SK-N-SH treated with all-trans-retinoic acid at 6 μM for 48 hours (cell line): Measurements from ENCODE around the gene GNPTG.
A peak's percentile ranks its signal among the peaks of the same experiment; 100 is the strongest.

Experiments used
- ATAC-seq: fragments of 200-7000 bp; cut with Tn5 transposase; 3 replicates; pipeline ENCODE4 v1.9.1; 2020; ENCODE audit warnings: mild to moderate bottlenecking, moderate library complexity
- ARNTL ChIP-seq: fragments of 450-650 bp; formaldehyde crosslinking; IDR thresholded peaks from 2 replicates; pipeline ENCODE4 v1.5.0; 2020; ENCODE audit warnings: low read depth, mild to moderate bottlenecking, moderate library complexity, borderline replicate concordance
- BACH2 ChIP-seq: fragments of 250-450 bp; sonication (Bioruptor Pico); IDR thresholded peaks from 2 replicates; pipeline ENCODE4 v1.9.0; 2021; ENCODE audit warnings: mild to moderate bottlenecking, borderline replicate concordance
- CSDC2 ChIP-seq: fragments of 250-450 bp; sonication (Bioruptor Pico); IDR thresholded peaks from 2 replicates; pipeline ENCODE4 v1.5.0; 2020; ENCODE audit warnings: mild to moderate bottlenecking, moderate library complexity
- ESRRG ChIP-seq: fragments of 250-450 bp; sonication (Bioruptor Pico); IDR thresholded peaks from 2 replicates; pipeline ENCODE4 v1.6.1; 2021; ENCODE audit warnings: mild to moderate bottlenecking
- GLIS3 ChIP-seq: fragments of 250-450 bp; sonication (Bioruptor Pico); IDR thresholded peaks from 2 replicates; pipeline ENCODE4 v1.5.0; 2020; ENCODE audit warnings: mild to moderate bottlenecking, moderate library complexity
- ISL1 ChIP-seq: fragments of 250-450 bp; sonication (Bioruptor Pico); IDR thresholded peaks from 2 replicates; pipeline ENCODE4 v2.1.2; 2022; ENCODE audit warnings: mild to moderate bottlenecking, moderate library complexity
- OSR1 ChIP-seq: fragments of 250-450 bp; sonication (Bioruptor Pico); IDR thresholded peaks from 2 replicates; pipeline ENCODE4 v1.8.0; 2022; ENCODE audit warnings: moderate library complexity, mild to moderate bottlenecking, inconsistent platforms
- PPARA ChIP-seq: fragments of 250-450 bp; sonication (Bioruptor Pico); IDR thresholded peaks from 2 replicates; pipeline ENCODE4 v1.5.0; 2020; ENCODE audit warnings: mild to moderate bottlenecking, borderline replicate concordance
- RARB ChIP-seq: fragments of 250-450 bp; sonication (Bioruptor Pico); IDR thresholded peaks from 2 replicates; pipeline ENCODE4 v1.8.0; 2021; ENCODE audit warnings: mild to moderate bottlenecking, moderate library complexity
- SNAI2 ChIP-seq: fragments of 250-450 bp; sonication (Bioruptor Pico); IDR thresholded peaks from 2 replicates; pipeline ENCODE4 v1.5.0; 2020; ENCODE audit warnings: mild to moderate bottlenecking, moderate library complexity
- TCF4 ChIP-seq: fragments of 250-450 bp; sonication (Bioruptor Pico); IDR thresholded peaks from 2 replicates; pipeline ENCODE4 v1.8.0; 2021; ENCODE audit warnings: mild to moderate bottlenecking, moderate library complexity, borderline replicate concordance
- TOX ChIP-seq: fragments of 250-450 bp; sonication (Bioruptor Pico); IDR thresholded peaks from 2 replicates; pipeline ENCODE4 v1.8.0; 2021; ENCODE audit warnings: mild to moderate bottlenecking, moderate library complexity, borderline replicate concordance
- ZC3H10 ChIP-seq: fragments of 250-450 bp; sonication (Bioruptor Pico); IDR thresholded peaks from 2 replicates; pipeline ENCODE4 v1.5.1; 2021; ENCODE audit warnings: mild to moderate bottlenecking, moderate library complexity
- ZFP3 ChIP-seq: fragments of 250-450 bp; sonication (Bioruptor Pico); IDR thresholded peaks from 2 replicates; pipeline ENCODE4 v1.5.0; 2020; ENCODE audit warnings: mild to moderate bottlenecking, moderate library complexity
- ZFP30 ChIP-seq: fragments of 450-650 bp; formaldehyde crosslinking; IDR thresholded peaks from 2 replicates; pipeline ENCODE4 v1.5.0; 2022; ENCODE audit warnings: mild to moderate bottlenecking, moderate library complexity
- ZNF565 ChIP-seq: fragments of 450-650 bp; formaldehyde crosslinking; conservative IDR thresholded peaks from 2 replicates; pipeline ENCODE4 v1.5.0; 2020; ENCODE audit warnings: low read depth, mild to moderate bottlenecking, moderate library complexity
- ZNF70 ChIP-seq: fragments of 450-650 bp; formaldehyde crosslinking; IDR thresholded peaks from 2 replicates; pipeline ENCODE4 v1.5.0; 2020; ENCODE audit warnings: mild to moderate bottlenecking, moderate library complexity
- ZNF8 ChIP-seq: fragments of 450-650 bp; formaldehyde crosslinking; IDR thresholded peaks from 2 replicates; pipeline ENCODE4 v1.5.0; 2020; ENCODE audit warnings: mild to moderate bottlenecking, moderate library complexity
- TF ChIP-seq, protein P1 (sequence below): fragments of 250-450 bp; sonication (Bioruptor Pico); IDR thresholded peaks from 2 replicates; pipeline ENCODE4 v1.8.0; 2020; ENCODE audit warnings: mild to moderate bottlenecking, moderate library complexity, borderline replicate concordance
- TF ChIP-seq, protein P2 (sequence below): fragments of 250-450 bp; sonication (Bioruptor Pico); IDR thresholded peaks from 2 replicates; pipeline ENCODE4 v1.5.0; 2020; ENCODE audit warnings: mild to moderate bottlenecking, moderate library complexity
- TF ChIP-seq, protein P3 (sequence below): fragments of 250-450 bp; sonication (Bioruptor Pico); IDR thresholded peaks from 2 replicates; pipeline ENCODE4 v1.5.1; 2021; ENCODE audit warnings: mild to moderate bottlenecking, moderate library complexity

The GNPTG gene

DNA sequence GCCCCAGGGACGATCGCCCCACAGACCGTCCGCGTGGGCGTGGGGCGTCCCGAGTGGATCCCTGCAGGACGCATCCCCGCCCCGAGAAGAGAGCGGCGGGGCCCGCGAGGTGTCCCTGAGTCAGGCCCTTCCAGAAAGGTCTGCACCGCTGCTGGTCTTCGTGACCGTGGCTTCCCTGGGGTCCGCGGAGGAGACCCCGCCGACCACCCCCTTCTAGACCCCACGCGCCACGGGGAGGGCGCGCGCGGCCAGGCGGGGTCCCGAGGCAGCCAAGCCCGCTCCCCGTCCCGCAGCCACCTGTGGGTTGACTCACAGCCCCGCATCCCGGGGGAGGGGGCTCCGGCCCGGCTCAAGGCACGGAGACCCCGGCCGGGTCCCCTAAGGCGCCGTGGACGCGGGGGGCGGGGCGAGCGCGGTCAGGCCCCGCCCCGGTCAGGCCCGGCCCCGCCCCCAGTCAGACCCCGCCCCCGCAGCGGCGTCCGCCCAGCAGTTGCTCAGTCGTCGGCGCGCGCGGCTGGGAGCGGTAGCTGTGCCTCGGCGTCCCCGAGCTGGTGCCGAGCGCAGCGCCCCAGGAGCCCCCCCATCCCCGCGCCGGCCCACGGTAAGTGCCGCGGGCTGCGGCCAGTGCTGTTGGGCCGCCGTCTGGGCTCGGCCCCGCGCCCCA lies 18.4 kb upstream of the GNPTG start, which contains the start of gene BAIAP3:
BAIAP3 (plus strand) TSS at position 497 of the 664 bp plus-strand sequence. CDS start 4,905 bp downstream, outside the sequence.
- TF ChIP-seq ESRRG = no peak
- TF ChIP-seq RARB = no peak
- peak; percentile 47 for ATAC-seq

DNA sequence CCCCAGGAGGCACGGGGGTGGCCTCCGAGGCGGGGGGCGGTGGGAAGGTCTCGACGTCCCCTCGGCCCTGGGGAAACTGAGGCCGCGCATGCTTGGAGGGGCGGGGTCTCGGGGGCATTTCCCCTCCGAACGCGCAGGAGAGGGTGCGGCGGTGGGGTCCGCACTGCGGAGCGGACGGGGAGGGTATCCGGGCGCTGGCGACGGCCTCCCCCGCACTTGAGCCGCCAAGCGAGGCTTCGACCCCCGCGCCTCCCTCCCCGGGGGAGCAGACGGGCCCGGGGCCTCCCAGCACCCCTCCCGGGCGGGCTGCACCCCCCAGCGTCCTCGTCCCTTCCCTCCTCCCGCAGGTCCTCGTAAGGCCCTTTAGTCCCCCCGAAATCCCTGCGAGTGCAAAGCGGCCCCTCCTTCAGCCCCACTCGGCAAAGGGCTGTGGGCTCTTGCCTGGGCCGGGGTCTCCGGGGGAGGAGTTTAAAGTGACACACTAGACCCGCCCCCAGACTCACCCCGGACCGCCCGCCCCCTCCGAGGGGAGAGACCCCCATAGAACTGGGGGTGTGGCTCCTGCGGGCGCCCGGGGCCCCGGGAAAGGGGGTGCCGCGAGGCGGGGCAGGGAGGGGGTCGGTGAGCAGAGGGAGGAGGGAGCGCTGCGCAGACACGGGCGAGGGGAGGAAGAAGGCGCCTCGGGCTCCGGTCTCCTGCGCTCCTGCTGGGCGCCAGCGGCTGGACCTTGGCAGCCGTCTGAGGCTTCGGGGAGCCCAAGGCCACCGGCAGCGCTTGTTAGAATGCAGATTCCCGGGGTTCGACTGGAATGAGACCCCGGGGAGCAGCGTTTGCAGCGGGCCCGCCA lies 17.7 kb upstream of the GNPTG start:
- TF ChIP-seq ZFP3 (CRISPR knock-in tag) (no peak), GLIS3 (CRISPR knock-in tag) (no peak), CSDC2 (CRISPR knock-in tag) (no peak), ZNF565 (CRISPR knock-in tag) (no peak), OSR1 (CRISPR knock-in tag) (no peak), TOX (CRISPR knock-in tag) (no peak), BACH2 (CRISPR knock-in tag) (no peak), SNAI2 (CRISPR knock-in tag) (no peak), ZNF70 (CRISPR knock-in tag) (no peak), ESRRG (no peak), ZNF8 (CRISPR knock-in tag) (no peak), TCF4 (no peak), ZFP30 (CRISPR knock-in tag) (no peak), ARNTL (CRISPR knock-in tag) (no peak)
- TF ChIP-seq, protein P1, sequence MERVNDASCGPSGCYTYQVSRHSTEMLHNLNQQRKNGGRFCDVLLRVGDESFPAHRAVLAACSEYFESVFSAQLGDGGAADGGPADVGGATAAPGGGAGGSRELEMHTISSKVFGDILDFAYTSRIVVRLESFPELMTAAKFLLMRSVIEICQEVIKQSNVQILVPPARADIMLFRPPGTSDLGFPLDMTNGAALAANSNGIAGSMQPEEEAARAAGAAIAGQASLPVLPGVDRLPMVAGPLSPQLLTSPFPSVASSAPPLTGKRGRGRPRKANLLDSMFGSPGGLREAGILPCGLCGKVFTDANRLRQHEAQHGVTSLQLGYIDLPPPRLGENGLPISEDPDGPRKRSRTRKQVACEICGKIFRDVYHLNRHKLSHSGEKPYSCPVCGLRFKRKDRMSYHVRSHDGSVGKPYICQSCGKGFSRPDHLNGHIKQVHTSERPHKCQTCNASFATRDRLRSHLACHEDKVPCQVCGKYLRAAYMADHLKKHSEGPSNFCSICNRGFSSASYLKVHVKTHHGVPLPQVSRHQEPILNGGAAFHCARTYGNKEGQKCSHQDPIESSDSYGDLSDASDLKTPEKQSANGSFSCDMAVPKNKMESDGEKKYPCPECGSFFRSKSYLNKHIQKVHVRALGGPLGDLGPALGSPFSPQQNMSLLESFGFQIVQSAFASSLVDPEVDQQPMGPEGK (CRISPR knock-in tag) = no peak
- TF ChIP-seq, protein P2, sequence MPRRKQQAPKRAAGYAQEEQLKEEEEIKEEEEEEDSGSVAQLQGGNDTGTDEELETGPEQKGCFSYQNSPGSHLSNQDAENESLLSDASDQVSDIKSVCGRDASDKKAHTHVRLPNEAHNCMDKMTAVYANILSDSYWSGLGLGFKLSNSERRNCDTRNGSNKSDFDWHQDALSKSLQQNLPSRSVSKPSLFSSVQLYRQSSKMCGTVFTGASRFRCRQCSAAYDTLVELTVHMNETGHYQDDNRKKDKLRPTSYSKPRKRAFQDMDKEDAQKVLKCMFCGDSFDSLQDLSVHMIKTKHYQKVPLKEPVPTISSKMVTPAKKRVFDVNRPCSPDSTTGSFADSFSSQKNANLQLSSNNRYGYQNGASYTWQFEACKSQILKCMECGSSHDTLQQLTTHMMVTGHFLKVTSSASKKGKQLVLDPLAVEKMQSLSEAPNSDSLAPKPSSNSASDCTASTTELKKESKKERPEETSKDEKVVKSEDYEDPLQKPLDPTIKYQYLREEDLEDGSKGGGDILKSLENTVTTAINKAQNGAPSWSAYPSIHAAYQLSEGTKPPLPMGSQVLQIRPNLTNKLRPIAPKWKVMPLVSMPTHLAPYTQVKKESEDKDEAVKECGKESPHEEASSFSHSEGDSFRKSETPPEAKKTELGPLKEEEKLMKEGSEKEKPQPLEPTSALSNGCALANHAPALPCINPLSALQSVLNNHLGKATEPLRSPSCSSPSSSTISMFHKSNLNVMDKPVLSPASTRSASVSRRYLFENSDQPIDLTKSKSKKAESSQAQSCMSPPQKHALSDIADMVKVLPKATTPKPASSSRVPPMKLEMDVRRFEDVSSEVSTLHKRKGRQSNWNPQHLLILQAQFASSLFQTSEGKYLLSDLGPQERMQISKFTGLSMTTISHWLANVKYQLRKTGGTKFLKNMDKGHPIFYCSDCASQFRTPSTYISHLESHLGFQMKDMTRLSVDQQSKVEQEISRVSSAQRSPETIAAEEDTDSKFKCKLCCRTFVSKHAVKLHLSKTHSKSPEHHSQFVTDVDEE = no peak
- no peak for ATAC-seq

DNA sequence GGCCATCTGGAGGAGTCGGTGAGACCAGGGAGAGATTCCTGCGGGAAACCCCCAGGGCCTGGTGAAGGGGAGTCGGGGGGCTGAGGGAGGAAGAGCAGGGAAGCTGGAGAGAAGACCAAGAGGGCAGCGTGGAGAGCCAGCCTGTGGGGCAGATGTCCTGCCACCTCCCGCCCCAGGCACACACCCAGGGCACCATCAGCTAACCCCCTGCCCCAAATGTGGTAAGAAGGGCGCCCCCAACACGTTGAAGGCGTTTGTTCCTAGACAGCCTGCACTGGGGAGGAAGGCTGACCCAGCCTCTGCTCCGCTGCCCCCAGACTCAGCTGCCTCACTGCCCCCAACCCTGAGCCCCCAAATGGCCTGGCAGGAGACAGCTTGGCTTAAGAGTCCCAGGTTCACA lies 17.0 kb upstream of the GNPTG start:
- TF ChIP-seq ZC3H10 (CRISPR knock-in tag) (no peak), TCF4 (no peak), ZFP3 (CRISPR knock-in tag) (no peak), ISL1 (CRISPR knock-in tag) (no peak), ARNTL (CRISPR knock-in tag) (no peak), ZNF70 (CRISPR knock-in tag) (no peak), ESRRG (no peak), OSR1 (CRISPR knock-in tag) (no peak), PPARA (no peak), BACH2 (CRISPR knock-in tag) (no peak), CSDC2 (CRISPR knock-in tag) (no peak), SNAI2 (CRISPR knock-in tag) (no peak), ZNF8 (CRISPR knock-in tag) (no peak), ZNF565 (CRISPR knock-in tag) (no peak), GLIS3 (CRISPR knock-in tag) (no peak)
- TF ChIP-seq, protein P1 (CRISPR knock-in tag) = no peak
- TF ChIP-seq, protein P3, sequence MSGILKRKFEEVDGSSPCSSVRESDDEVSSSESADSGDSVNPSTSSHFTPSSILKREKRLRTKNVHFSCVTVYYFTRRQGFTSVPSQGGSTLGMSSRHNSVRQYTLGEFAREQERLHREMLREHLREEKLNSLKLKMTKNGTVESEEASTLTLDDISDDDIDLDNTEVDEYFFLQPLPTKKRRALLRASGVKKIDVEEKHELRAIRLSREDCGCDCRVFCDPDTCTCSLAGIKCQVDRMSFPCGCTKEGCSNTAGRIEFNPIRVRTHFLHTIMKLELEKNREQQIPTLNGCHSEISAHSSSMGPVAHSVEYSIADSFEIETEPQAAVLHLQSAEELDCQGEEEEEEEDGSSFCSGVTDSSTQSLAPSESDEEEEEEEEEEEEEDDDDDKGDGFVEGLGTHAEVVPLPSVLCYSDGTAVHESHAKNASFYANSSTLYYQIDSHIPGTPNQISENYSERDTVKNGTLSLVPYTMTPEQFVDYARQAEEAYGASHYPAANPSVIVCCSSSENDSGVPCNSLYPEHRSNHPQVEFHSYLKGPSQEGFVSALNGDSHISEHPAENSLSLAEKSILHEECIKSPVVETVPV (CRISPR knock-in tag) = no peak
- ATAC-seq = no peak
